SU-DHL-6 (cell line): ENCODE measurements around the gene BRD4.

Experiments
- H2AFZ ChIP-seq: fragments of 200-600 bp; sonication (generic); 2 replicates; pipeline ENCODE4 v1.6.1; 2014; ENCODE audit warnings: low read depth, mild to moderate bottlenecking, moderate library complexity, mixed read lengths, antibody characterized with exemption, low read length; ENCODE audit not compliant: severe bottlenecking
- H3F3A ChIP-seq: fragments of 200-600 bp; shearing (Covaris generic); 2 replicates; pipeline ENCODE4 v1.6.0; 2016; ENCODE audit warnings: antibody characterized with exemption, mild to moderate bottlenecking; ENCODE audit not compliant: insufficient read depth
- H3K27ac ChIP-seq: fragments of 200-600 bp; sonication (generic); 2 replicates; pipeline ENCODE4 v1.5.1; 2016; ENCODE audit warnings: low read depth, mild to moderate bottlenecking, low read length, moderate library complexity, mixed read lengths
- H3K27me3 ChIP-seq: fragments of 200-600 bp; sonication (generic), shearing (Covaris generic); 2 replicates; pipeline ENCODE4 v1.6.0; 2014; ENCODE audit warnings: mild to moderate bottlenecking, low read length
- H3K36me3 ChIP-seq: fragments of 200-600 bp; sonication (generic); 2 replicates; pipeline ENCODE4 v1.6.1; 2014; ENCODE audit warnings: mild to moderate bottlenecking, low read length, mixed read lengths
- H3K4me2 ChIP-seq: fragments of 300-600, 200-600 bp; shearing (Covaris generic), sonication (generic); 2 replicates; pipeline ENCODE4 v1.6.0; 2014; ENCODE audit warnings: low read length, low read depth, mild to moderate bottlenecking; ENCODE audit not compliant: poor library complexity, severe bottlenecking
- H3K4me3 ChIP-seq: fragments of 200-600 bp; sonication (generic); 2 replicates; pipeline ENCODE4 v1.5.1; 2014; ENCODE audit warnings: antibody characterized with exemption, low read length, mild to moderate bottlenecking, mixed read lengths; ENCODE audit not compliant: insufficient read depth, poor library complexity, severe bottlenecking
- H3K79me2 ChIP-seq: fragments of 200-600 bp; sonication (generic); 2 replicates; pipeline ENCODE4 v1.6.1; 2014; ENCODE audit warnings: mild to moderate bottlenecking, low read length, moderate library complexity; ENCODE audit not compliant: insufficient read depth
- H3K9ac ChIP-seq: fragments of 200-600 bp; sonication (generic); 2 replicates; pipeline ENCODE4 v1.7.0; 2014; ENCODE audit warnings: mild to moderate bottlenecking, low read length
- H3K9me2 ChIP-seq: fragments of 200-600 bp; sonication (generic); replicated peaks from 2 replicates; pipeline ENCODE4 v1.6.1; 2014; ENCODE audit warnings: low read length; ENCODE audit not compliant: insufficient read depth
- H3K9me3 ChIP-seq: fragments of 200-600 bp; sonication (generic); 2 replicates; pipeline ENCODE4 v1.6.1; 2014; ENCODE audit warnings: low read length, mixed read lengths; ENCODE audit not compliant: insufficient read depth
- H4K20me1 ChIP-seq: fragments of 200-600 bp; sonication (generic); 2 replicates; pipeline ENCODE4 v1.6.1; 2014; ENCODE audit warnings: low read depth, mild to moderate bottlenecking, antibody characterized with exemption, low read length, moderate library complexity, mixed read lengths
- CTCF ChIP-seq: fragments of 200-600 bp; sonication (generic); IDR thresholded peaks from one replicate; pipeline ENCODE4 v1.5.1; 2017; ENCODE audit warnings: antibody characterized with exemption, mild to moderate bottlenecking, low read length, moderate library complexity; ENCODE audit not compliant: insufficient read depth, poor library complexity, severe bottlenecking
- EZH2phosphoT487 ChIP-seq: fragments of 200-600 bp; sonication (generic), shearing (Covaris generic); conservative IDR thresholded peaks from 2 replicates; pipeline ENCODE4 v1.6.1; 2018; ENCODE audit warnings: mild to moderate bottlenecking, antibody characterized with exemption, low read length, moderate library complexity, mixed read lengths

BRD4 gene

DNA sequence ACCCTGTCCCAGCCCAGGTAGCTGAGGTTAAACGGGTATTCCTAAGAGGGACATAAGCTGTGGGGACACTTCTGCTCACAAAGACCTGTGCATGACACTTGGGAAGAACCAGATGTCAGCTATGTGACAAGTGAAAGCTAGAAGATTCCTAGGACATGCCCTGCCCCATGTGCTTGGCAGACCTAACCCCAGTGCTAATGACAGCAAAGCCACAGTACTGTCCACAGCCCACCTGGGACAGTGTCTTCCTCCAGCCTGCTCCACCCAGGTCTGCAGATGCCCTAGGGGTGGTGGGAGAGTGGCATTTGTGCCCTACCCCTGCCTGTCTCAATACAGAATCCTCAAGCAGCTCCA lies 81.7 kb downstream of the BRD4 start:
- Histone ChIP-seq H3F3A (no peaks in the 10 kb centered on the region), H3K4me2 (no peak overlapping the region), H3K9me2 (no peaks in the 10 kb centered on the region), H4K20me1 (peaks cover 5% of the 10 kb centered on the region; the same call in 1 of the 2 replicates), H2AFZ (no peak overlapping the region), H3K79me2 (no peaks in the 10 kb centered on the region), H3K36me3 (no peaks in the 10 kb centered on the region), H3K9ac (no peak overlapping the region), H3K27me3 (no peaks in the 10 kb centered on the region), H3K9me3 (no peaks in the 10 kb centered on the region), H3K4me3 (no peak overlapping the region), H3K27ac (no peak overlapping the region)
- no peak for TF ChIP-seq EZH2phosphoT487

DNA sequence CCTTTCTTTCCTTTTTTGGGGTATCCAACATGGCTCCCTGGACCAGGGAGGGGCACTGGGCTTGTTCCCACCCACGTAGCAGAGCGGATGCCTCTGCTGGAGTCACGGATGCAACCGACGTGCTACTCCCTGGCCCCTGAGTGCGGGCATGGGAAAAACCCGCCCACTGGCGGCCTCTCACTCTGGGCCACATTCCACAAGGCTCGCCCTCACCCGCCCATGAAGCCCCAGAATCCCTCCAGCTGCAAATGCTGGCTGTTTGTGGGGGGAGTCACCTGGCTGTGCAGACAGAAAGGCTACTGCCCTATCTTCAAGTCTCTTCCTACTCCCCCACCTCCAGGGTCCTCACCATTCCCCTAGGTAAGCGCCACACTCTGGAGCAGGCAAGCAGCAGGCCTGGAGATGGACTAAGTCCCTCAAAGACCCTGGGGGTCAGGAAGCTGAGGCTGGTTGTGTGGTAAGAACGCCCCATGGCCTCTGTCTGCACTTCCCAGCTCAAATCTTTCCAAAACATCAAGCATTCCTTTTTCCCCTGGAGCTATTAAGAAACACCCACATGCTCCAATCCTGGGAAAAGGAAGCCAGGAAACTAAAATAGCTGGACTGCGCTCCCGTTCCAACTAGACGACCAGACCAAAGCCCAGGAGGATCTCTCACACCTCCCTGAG lies 82.2 kb downstream of the BRD4 start:
- H3K36me3 ChIP-seq: no peaks in the 10 kb centered on the region

GRCh38 chr19:15249528-15249874 lies 82.8 kb downstream of the BRD4 start:
- H3K36me3 ChIP-seq: no peaks in the 10 kb centered on the region
- H3F3A ChIP-seq: no peaks in the 10 kb centered on the region
- H2AFZ ChIP-seq: no peak overlapping the region
- no peak overlapping the region for H3K4me3 ChIP-seq
- no peaks in the 10 kb centered on the region for H3K79me2 ChIP-seq
- peaks cover 5% of the 10 kb centered on the region; the same call in 1 of the 2 replicates for H4K20me1 ChIP-seq
- H3K9me2 ChIP-seq: no peaks in the 10 kb centered on the region
- TF ChIP-seq CTCF (no peak), EZH2phosphoT487 (no peak)
- H3K27me3 ChIP-seq: no peaks in the 10 kb centered on the region
- no peak overlapping the region for H3K27ac ChIP-seq
- H3K4me2 ChIP-seq: no peak overlapping the region
- no peak overlapping the region for H3K9ac ChIP-seq
- no peaks in the 10 kb centered on the region for H3K9me3 ChIP-seq

More for the DNA sequence above, 82.2 kb downstream of the BRD4 start:
- Histone ChIP-seq H3K4me3 (no peak overlapping the region), H2AFZ (no peak overlapping the region), H3K79me2 (no peaks in the 10 kb centered on the region), H4K20me1 (peaks cover 5% of the 10 kb centered on the region; the same call in 1 of the 2 replicates), H3K9me2 (no peaks in the 10 kb centered on the region), H3K9ac (no peak overlapping the region), H3K27me3 (no peaks in the 10 kb centered on the region), H3K27ac (no peak overlapping the region), H3K4me2 (no peak overlapping the region), H3K9me3 (no peaks in the 10 kb centered on the region), H3F3A (no peaks in the 10 kb centered on the region)
- TF ChIP-seq CTCF: no peak
- no peak for TF ChIP-seq EZH2phosphoT487

- Histone ChIP-seq H2AFZ (no peak overlapping the region), H3K79me2 (no peaks in the 10 kb centered on the region), H3K4me2 (no peak overlapping the region), H3K27me3 (no peaks in the 10 kb centered on the region), H3K9ac (no peak overlapping the region), H3K36me3 (no peaks in the 10 kb centered on the region), H3K27ac (no peak overlapping the region), H3F3A (no peaks in the 10 kb centered on the region), H3K9me2 (no peaks in the 10 kb centered on the region), H3K9me3 (no peaks in the 10 kb centered on the region), H3K4me3 (no peak overlapping the region), H4K20me1 (peaks cover 5% of the 10 kb centered on the region; the same call in 1 of the 2 replicates)
- TF ChIP-seq CTCF (no peak), EZH2phosphoT487 (no peak)
Measured at GRCh38 chr19:15248648-15249527, 83.5 kb downstream of the BRD4 start.
